HepG2 (cell line): ENCODE measurements around the gene SYPL1. TPM values are rescaled to one million over a fixed set of nuclear protein-coding genes. Genes with fewer than 3 reads are reported as not detected.

Experiments
- ATF7 ChIP-seq, 2 experiments: fragments of 450-650 bp in 1 of 2; sonication (generic) in 1 of 2; formaldehyde crosslinking in 1 of 2; IDR thresholded peaks; 2 replicates each; pipeline versions ENCODE4 v1.4.0 to v1.6.1; 2016 to 2020; ENCODE audit warnings: antibody characterized with exemption in 1 of 2, mild to moderate bottlenecking in 1 of 2, missing genetic modification reagents in 1 of 2
- ATF7-NPFF ChIP-seq: sonication (generic); formaldehyde crosslinking; IDR thresholded peaks from 2 replicates; pipeline ENCODE4 v1.8.1; 2023; ENCODE audit warnings: mild to moderate bottlenecking, low read depth, missing genetic modification reagents, moderate library complexity
- CHCHD3 ChIP-seq: sonication (generic); formaldehyde crosslinking; IDR thresholded peaks from 2 replicates; pipeline ENCODE4 v1.8.0; 2022; ENCODE audit warnings: mild to moderate bottlenecking, missing genetic modification reagents, moderate library complexity
- DMAP1 ChIP-seq: IDR thresholded peaks from 2 replicates; pipeline ENCODE4 v1.6.1; 2016
- DZIP1 ChIP-seq: sonication (generic); formaldehyde crosslinking; IDR thresholded peaks from 2 replicates; pipeline ENCODE4 v1.5.0; 2020; ENCODE audit warnings: mild to moderate bottlenecking, missing genetic modification reagents
- HOXA5 ChIP-seq: sonication (generic); formaldehyde crosslinking; IDR thresholded peaks from 2 replicates; pipeline ENCODE4 v1.4.0; 2020; ENCODE audit warnings: missing genetic modification reagents
- MAFG ChIP-seq: sonication (generic); formaldehyde crosslinking; IDR thresholded peaks from 2 replicates; pipeline ENCODE4 v1.5.1; 2020; ENCODE audit warnings: mild to moderate bottlenecking, missing genetic modification reagents
- MXD4 ChIP-seq: IDR thresholded peaks from 2 replicates; pipeline ENCODE4 v1.6.1; 2016; ENCODE audit warnings: mild to moderate bottlenecking, missing biosample characterization, missing genetic modification reagents
- PHF21A ChIP-seq: sonication (generic); formaldehyde crosslinking; IDR thresholded peaks from 2 replicates; pipeline ENCODE4 v1.5.0; 2020; ENCODE audit warnings: mild to moderate bottlenecking, missing genetic modification reagents
- RCOR2 ChIP-seq: IDR thresholded peaks from 2 replicates; pipeline ENCODE4 v1.6.1; 2016; ENCODE audit warnings: missing biosample characterization, missing genetic modification reagents
- SMC3 ChIP-seq: IDR thresholded peaks from 2 replicates; pipeline ENCODE4 v1.6.1; 2011; ENCODE audit warnings: low read length, improper control_type of control experiment
- SOX13 ChIP-seq, 3 experiments: fragments of 450-650 bp in 1 of 3; sonication (generic) in 1 of 3; formaldehyde crosslinking in 1 of 3; IDR thresholded peaks in 2 of 3; conservative IDR thresholded peaks in 1 of 3; 2 replicates each; pipeline versions ENCODE4 v1.5.0 to v1.6.1; 2016 to 2020; ENCODE audit warnings: antibody characterized with exemption in 1 of 3, mild to moderate bottlenecking in 1 of 3, missing compliant biosample characterization in 1 of 3, missing genetic modification reagents in 1 of 3, moderate library complexity in 1 of 3
- SRF ChIP-seq: IDR thresholded peaks from 2 replicates; pipeline ENCODE4 v1.6.1; 2011; ENCODE audit warnings: mild to moderate bottlenecking, low read depth, low read length, moderate library complexity
- TP53 ChIP-seq: sonication (generic); formaldehyde crosslinking; conservative IDR thresholded peaks from 2 replicates; pipeline ENCODE4 v1.4.0; 2020; ENCODE audit warnings: missing genetic modification reagents
- ZBTB14 ChIP-seq: sonication (generic); formaldehyde crosslinking; IDR thresholded peaks from 2 replicates; pipeline ENCODE4 v1.4.0; 2020; ENCODE audit warnings: missing genetic modification reagents
- ZNF101 ChIP-seq: sonication (generic); formaldehyde crosslinking; IDR thresholded peaks from 2 replicates; pipeline ENCODE4 v1.4.0; 2020; ENCODE audit warnings: mild to moderate bottlenecking, low read depth, missing genetic modification reagents, borderline replicate concordance
- ZNF577 ChIP-seq: sonication (generic); formaldehyde crosslinking; IDR thresholded peaks from 2 replicates; pipeline ENCODE4 v1.4.0; 2020; ENCODE audit warnings: mild to moderate bottlenecking, low read depth, missing genetic modification reagents, borderline replicate concordance
- ZNF644 ChIP-seq: IDR thresholded peaks from 2 replicates; pipeline ENCODE4 v1.6.1; 2016; ENCODE audit warnings: low read depth
- ZNF687 ChIP-seq: sonication (generic); formaldehyde crosslinking; IDR thresholded peaks from 2 replicates; pipeline ENCODE4 v1.5.1; 2020; ENCODE audit warnings: mild to moderate bottlenecking, missing genetic modification reagents, moderate library complexity
- ZNF7 ChIP-seq: IDR thresholded peaks from 2 replicates; pipeline ENCODE4 v1.6.1; 2016; ENCODE audit warnings: missing biosample characterization, missing genetic modification reagents
- ZSCAN9 ChIP-seq: IDR thresholded peaks from 2 replicates; pipeline ENCODE4 v1.6.1; 2016; ENCODE audit warnings: borderline replicate concordance
- polyA plus RNA-seq, 8 experiments: library from polyadenylated mRNA; depleted of rRNA in 3 of 8; stranded (reverse) in 7 of 8; unstranded in 1 of 8; fragments of >200 nt; fragmentation: Illumina TruSeq in 4 of 8; extraction: Trizol in 4 of 8; gene quantifications; 2 replicates each; pipeline versions ENCODE4 v1.2.1 to v1.2.3, GENCODE V29; 2011 to 2016; ENCODE audit warnings: low read depth in 4 of 8, missing spikeins in 1 of 8, mixed read lengths in 1 of 8; ENCODE audit not compliant: insufficient read depth in 1 of 8
- total RNA-seq, 5 experiments: library from RNA; depleted of rRNA; stranded (reverse); fragments of >200 nt; fragmentation: Illumina TruSeq; extraction: Trizol; gene quantifications; 2 replicates each; pipeline ENCODE4 v1.2.3, GENCODE V29; 2016; ENCODE audit warnings: low read depth in 1 of 5

SYPL1 gene
- total and polyA plus RNA-seq, 2 of the 13 experiments (the other 11 are each of a cell fraction or from before 2014, with no cell fraction given) = 27.5 to 40.2 TPM

- TF ChIP-seq ZBTB14 = no peak
- no peak for TF ChIP-seq HOXA5 (CRISPR knock-in tag)
- no peak for TF ChIP-seq ATF7 (IDR thresholded peaks at IDR 0.05)
- no peak for TF ChIP-seq ATF7 (CRISPR knock-in tag; IDR thresholded peaks at IDR 0.05)
- no peak for TF ChIP-seq ZNF101 (CRISPR knock-in tag)
- TF ChIP-seq ZNF7 = no peak
- TF ChIP-seq CHCHD3 (CRISPR knock-in tag) = no peak
- TF ChIP-seq ZNF644 (CRISPR knock-in tag) = peak; percentile 47; the same call in 1 of the 2 replicates
- TF ChIP-seq SOX13 (IDR thresholded peaks at IDR 0.05) = no peak
- peak in 1 of 2 experiments; percentile 61; a peak in 1 of 4 replicates for TF ChIP-seq SOX13 (CRISPR knock-in tag; conservative IDR thresholded peaks at IDR 0.05 in 1 of 2, IDR thresholded peaks at IDR 0.05 in 1 of 2)
- TF ChIP-seq ATF7-NPFF (CRISPR knock-in tag) = no peak
- no peak for TF ChIP-seq TP53 (CRISPR knock-in tag)
- TF ChIP-seq ZNF577 (CRISPR knock-in tag) = no peak
- TF ChIP-seq SRF = no peak
- TF ChIP-seq DMAP1 (CRISPR knock-in tag) = no peak
- TF ChIP-seq MXD4 (CRISPR knock-in tag) = no peak
- TF ChIP-seq DZIP1 (CRISPR knock-in tag) = no peak
- no peak for TF ChIP-seq SMC3
- TF ChIP-seq ZSCAN9 (CRISPR knock-in tag) = no peak
- no peak for TF ChIP-seq PHF21A (CRISPR knock-in tag)
- no peak for TF ChIP-seq RCOR2 (CRISPR knock-in tag)
- TF ChIP-seq ZNF687 (CRISPR knock-in tag) = peak; percentile 35; the same call in 1 of the 2 replicates
- no peak for TF ChIP-seq MAFG (CRISPR knock-in tag)
These were observed 53.9 kb downstream of the SYPL1 start (continued) for GRCh38 chr7:106057962-106058927.
